Peyer's patch (tissue), 4 donors: ENCODE results near the gene ANKMY1. TPM values are rescaled to one million over a fixed set of nuclear protein-coding genes. Genes with fewer than 3 reads are reported as not detected.
"Not testable (repeated sequence)": the region's sequence is repeated elsewhere in the genome, so short reads cannot be mapped to it uniquely, and the experiment has no call there.

ENCODE experiments used
- DNase-seq, 3 donors: peaks; one replicate each; pipeline ENCODE4 v3.0.0-alpha.2; 2017 to 2019
- H3K27ac ChIP-seq, 4 donors: fragments of 200-600 bp; sonication (generic); one replicate each; pipeline ENCODE4 v1.5.1; 2016 to 2019
- H3K27me3 ChIP-seq, 2 donors: fragments of 200-600 bp; sonication (generic); one replicate each; pipeline ENCODE4 v1.5.1; 2019
- H3K36me3 ChIP-seq, 3 donors: fragments of 200-600 bp; sonication (generic); one replicate each; pipeline ENCODE4 v1.5.1; 2016 to 2019
- H3K4me1 ChIP-seq, 4 donors: fragments of 200-600 bp; sonication (generic); one replicate each; pipeline ENCODE4 v1.5.1; 2016 to 2019
- H3K4me3 ChIP-seq, 4 donors: fragments of 200-600 bp; sonication (generic); 1 replicate in 3 of 4; 2 replicates in 1 of 4; pipeline ENCODE4 v1.5.1; 2016 to 2019; ENCODE audit warnings: mild to moderate bottlenecking in 1 of 4
- H3K9me3 ChIP-seq, 4 donors: fragments of 200-600 bp; sonication (generic); one replicate each; pipeline ENCODE4 v1.5.1; 2016 to 2019; ENCODE audit warnings: mild to moderate bottlenecking in 1 of 4
- CTCF ChIP-seq, 6 experiments: fragments of 450-650 bp in 4 of 6; fragments of 200-600 bp in 2 of 6; sonication (generic) in 1 of 6; IDR thresholded peaks; one replicate each; pipeline ENCODE4 v1.5.1; 2017 to 2019; ENCODE audit warnings: antibody characterized with exemption in 6 of 6, mild to moderate bottlenecking in 3 of 6, moderate library complexity in 1 of 6
- POLR2A ChIP-seq, 2 donors: fragments of 450-650 bp; IDR thresholded peaks; one replicate each; pipeline ENCODE4 v1.5.1; 2017; ENCODE audit warnings: antibody characterized with exemption in 2 of 2, mild to moderate bottlenecking in 2 of 2, moderate library complexity in 2 of 2
- total RNA-seq, 4 donors: library from RNA; depleted of rRNA; stranded (reverse); fragments of >200 nt; gene quantifications; one replicate each; pipeline ENCODE4 v1.1.0, GENCODE V29; 2016

The ANKMY1 gene
- total RNA-seq, 4 donors from 2014 or later: 27.8 to 89.1 (median 40.1) TPM

GRCh38 chr2:240555541-240556250 lies 2.1 kb downstream of the ANKMY1 start:
- peaks cover 4 to 23% (median 14%) of the 10 kb centered on the region in 4 donors for H3K4me1 ChIP-seq
- H3K27ac ChIP-seq: no peak overlapping the region
- H3K4me3 ChIP-seq: no peak overlapping the region
- peaks cover 0 to 33% (median 0%) of the 10 kb centered on the region in 3 donors for H3K36me3 ChIP-seq
- TF ChIP-seq CTCF (IDR thresholded peaks at IDR 0.05) (no peak), POLR2A (IDR thresholded peaks at IDR 0.05) (no peak)
- H3K27me3 ChIP-seq: no peaks in the 10 kb centered on the region
- peak in 1 of 3 donors; percentile 8 for DNase-seq
- no peaks in the 10 kb centered on the region for H3K9me3 ChIP-seq

GRCh38 chr2:240554767-240555493 lies 2.9 kb downstream of the ANKMY1 start:
- no peaks in the 10 kb centered on the region for H3K27me3 ChIP-seq
- TF ChIP-seq CTCF (IDR thresholded peaks at IDR 0.05): no peak
- TF ChIP-seq POLR2A (IDR thresholded peaks at IDR 0.05): no peak
- no peak overlapping the region for H3K27ac ChIP-seq
- peak in 1 of 3 donors; percentile 3 for DNase-seq
- peaks cover 4 to 22% (median 13%) of the 10 kb centered on the region in 4 donors for H3K4me1 ChIP-seq
- peaks cover 0 to 33% (median 0%) of the 10 kb centered on the region in 3 donors for H3K36me3 ChIP-seq
- H3K9me3 ChIP-seq: no peaks in the 10 kb centered on the region
- H3K4me3 ChIP-seq: no peak overlapping the region

GRCh38 chr2:240553956-240554480 lies 3.8 kb downstream of the ANKMY1 start:
- peaks cover 4 to 16% (median 9%) of the 10 kb centered on the region in 4 donors for H3K4me1 ChIP-seq
- H3K27me3 ChIP-seq: no peaks in the 10 kb centered on the region
- H3K27ac ChIP-seq: no peak overlapping the region
- no peak for TF ChIP-seq POLR2A (IDR thresholded peaks at IDR 0.05)
- TF ChIP-seq CTCF (IDR thresholded peaks at IDR 0.05): no peak
- peak in 2 of 3 donors; percentile 6 to 39 for DNase-seq
- H3K4me3 ChIP-seq: no peak overlapping the region
- H3K9me3 ChIP-seq: no peaks in the 10 kb centered on the region
- H3K36me3 ChIP-seq: peaks cover 0 to 33% (median 0%) of the 10 kb centered on the region in 3 donors

GRCh38 chr2:240551811-240552210 lies 6.0 kb downstream of the ANKMY1 start:
- Histone ChIP-seq H3K4me1 (peaks cover 0 to under 1% (median 0%) of the 10 kb centered on the region in 4 donors), H3K36me3 (peaks cover 0 to 33% (median 0%) of the 10 kb centered on the region in 3 donors), H3K9me3 (no peaks in the 10 kb centered on the region), H3K27me3 (no peaks in the 10 kb centered on the region), H3K27ac (no peak overlapping the region), H3K4me3 (no peak overlapping the region)
- TF ChIP-seq POLR2A (IDR thresholded peaks at IDR 0.05): no peak
- DNase-seq: peak in 1 of 3 donors; percentile 16

GRCh38 chr2:240551288-240551687 lies 6.5 kb downstream of the ANKMY1 start:
- Histone ChIP-seq H3K4me1 (no peaks in the 10 kb centered on the region), H3K27me3 (no peaks in the 10 kb centered on the region), H3K36me3 (peaks cover 0 to 33% (median 0%) of the 10 kb centered on the region in 3 donors), H3K4me3 (no peak overlapping the region), H3K27ac (no peak overlapping the region), H3K9me3 (no peaks in the 10 kb centered on the region)
- DNase-seq: no peak
- no peak for TF ChIP-seq POLR2A (IDR thresholded peaks at IDR 0.05)
- no peak for TF ChIP-seq CTCF (IDR thresholded peaks at IDR 0.05)

- Histone ChIP-seq H3K36me3 (peaks cover 0 to 36% (median 0%) of the 10 kb centered on the region in 3 donors), H3K4me3 (no peak overlapping the region), H3K4me1 (no peaks in the 10 kb centered on the region), H3K27ac (no peak overlapping the region), H3K9me3 (no peaks in the 10 kb centered on the region), H3K27me3 (no peaks in the 10 kb centered on the region)
- TF ChIP-seq CTCF (IDR thresholded peaks at IDR 0.05) (no peak), POLR2A (IDR thresholded peaks at IDR 0.05) (no peak)
- DNase-seq: no peak
These were observed 17.9 kb downstream of the ANKMY1 start for GRCh38 chr2:240539906-240540305.

GRCh38 chr2:240539101-240539500 lies 18.7 kb downstream of the ANKMY1 start:
- not testable (repeated sequence) for H3K9me3 ChIP-seq, H3K4me1 ChIP-seq, H3K27ac ChIP-seq, H3K4me3 ChIP-seq, H3K27me3 ChIP-seq, DNase-seq
- H3K36me3 ChIP-seq: peaks cover 0 to 39% (median 0%) of the 10 kb centered on the region in 3 donors
